ENCODE measurements around the gene PDE4B. TPM values are rescaled to one million over a fixed set of nuclear protein-coding genes. Genes with fewer than 3 reads are reported as not detected.

PDE4B gene
- total and polyA plus RNA-seq, 9 donors, result 1.7 to 8.2 (median 5.1) TPM

- Histone ChIP-seq H3K27me3 (no peaks in the 10 kb centered on the region), H3K4me3 (no peak overlapping the region), H3K36me3 (no peaks in the 10 kb centered on the region), H3K9me3 (no peaks in the 10 kb centered on the region), H3K4me1 (ENCODE audit: insufficient read depth) (no peaks in the 10 kb centered on the region), H3K27ac (no peak overlapping the region)
- no peak for DNase-seq
- intact Hi-C loops (cut with DNase I), result loop anchor here in 1 of 4 donors (1.0 kb wide), 1 partner anchor 12 kb away; no protein-coding TSS in a partner anchor
- no peak for TF ChIP-seq POLR2A (IDR thresholded peaks at IDR 0.05)
- 78 to 97% (median 83%) methylated on average over 1 of the region's 1 CpG for whole genome bisulfite sequencing, 3 donors
These were observed 510.1 kb downstream of the PDE4B start for GRCh38 chr1:66302815-66303214.

DNA sequence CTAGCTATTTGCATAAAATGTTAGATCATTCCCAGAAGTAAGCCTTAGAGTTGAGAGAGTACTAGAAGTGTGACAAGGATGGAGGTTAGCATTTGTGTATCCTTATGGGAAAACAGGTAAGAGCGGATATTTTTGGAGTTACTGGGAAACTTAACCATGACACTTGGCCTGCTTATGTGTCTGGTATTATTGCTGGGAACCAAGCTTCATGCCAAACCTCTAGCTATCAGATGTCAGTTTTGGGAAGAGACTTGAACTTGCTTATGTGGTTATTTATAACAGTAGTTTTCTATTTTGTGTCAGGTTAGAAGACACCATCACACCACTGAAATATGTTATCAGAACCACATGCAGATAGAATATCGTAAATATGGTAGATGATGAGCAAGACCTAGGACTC is 511.0 kb downstream of the PDE4B start:
- Histone ChIP-seq H3K9me3 (no peaks in the 10 kb centered on the region), H3K4me3 (no peak overlapping the region), H3K36me3 (no peaks in the 10 kb centered on the region), H3K27ac (no peak overlapping the region), H3K27me3 (no peaks in the 10 kb centered on the region), H3K4me1 (ENCODE audit: insufficient read depth) (no peaks in the 10 kb centered on the region)
- TF ChIP-seq POLR2A (IDR thresholded peaks at IDR 0.05) (no peak), CTCF (IDR thresholded peaks at IDR 0.05) (no peak), EP300 (IDR thresholded peaks at IDR 0.05) (no peak)
- WGBS, 3 donors, result 94 to 98% (median 94%) methylated on average over 2 of the region's 2 CpGs
- intact Hi-C loops (cut with DNase I), result no loop called here
- DNase-seq, result no peak

DNA sequence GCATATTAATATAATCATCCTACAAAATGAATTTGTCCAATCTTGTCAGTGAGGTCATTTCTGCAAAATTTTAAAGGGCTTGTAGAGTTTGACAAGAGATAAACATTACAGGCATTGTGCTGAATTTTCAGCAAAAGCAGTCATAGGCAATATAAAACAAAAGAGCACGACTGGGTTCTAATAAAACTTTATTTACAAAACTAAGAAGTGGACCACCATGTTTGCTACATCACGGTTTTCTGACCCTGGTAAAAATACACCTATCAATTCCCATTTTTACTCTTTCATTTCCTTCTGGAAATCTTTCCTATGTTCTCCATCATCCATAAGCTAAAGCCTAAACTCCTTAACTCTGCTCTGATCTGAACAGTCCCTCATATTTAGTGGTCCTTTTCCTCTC is 511.4 kb downstream of the PDE4B start:
- Histone ChIP-seq H3K27ac (no peak overlapping the region), H3K36me3 (no peaks in the 10 kb centered on the region), H3K4me1 (ENCODE audit: insufficient read depth) (no peaks in the 10 kb centered on the region), H3K9me3 (no peaks in the 10 kb centered on the region), H3K27me3 (no peaks in the 10 kb centered on the region), H3K4me3 (no peak overlapping the region)
- WGBS, 3 donors, result 85 to 91% (median 90%) methylated on average over 2 of the region's 2 CpGs
- intact Hi-C loops (cut with DNase I), result no loop called here
- TF ChIP-seq CTCF (IDR thresholded peaks at IDR 0.05), result no peak
- no peak for TF ChIP-seq POLR2A (IDR thresholded peaks at IDR 0.05)
- no peak for TF ChIP-seq EP300 (IDR thresholded peaks at IDR 0.05)
- no peak for DNase-seq

- no peak for TF ChIP-seq POLR2A (IDR thresholded peaks at IDR 0.05)
- TF ChIP-seq EP300 (IDR thresholded peaks at IDR 0.05), result no peak
- no peak for TF ChIP-seq CTCF (IDR thresholded peaks at IDR 0.05)
- Histone ChIP-seq H3K27ac (no peak overlapping the region), H3K4me1 (ENCODE audit: insufficient read depth) (no peaks in the 10 kb centered on the region), H3K27me3 (no peaks in the 10 kb centered on the region), H3K9me3 (no peaks in the 10 kb centered on the region), H3K4me3 (no peak overlapping the region), H3K36me3 (no peaks in the 10 kb centered on the region)
- intact Hi-C loops (cut with DNase I), result no loop called here
- no peak for DNase-seq
- 88 to 93% (median 89%) methylated on average over 4 of the region's 4 CpGs for WGBS, 3 donors
These were observed 513.2 kb downstream of the PDE4B start for GRCh38 chr1:66305927-66306326.

GRCh38 chr1:66309006-66309741 is 516.5 kb downstream of the PDE4B start:
- Histone ChIP-seq H3K4me3 (no peak overlapping the region), H3K9me3 (no peaks in the 10 kb centered on the region), H3K27me3 (no peaks in the 10 kb centered on the region), H3K27ac (no peak overlapping the region), H3K4me1 (ENCODE audit: insufficient read depth) (no peaks in the 10 kb centered on the region), H3K36me3 (no peaks in the 10 kb centered on the region)
- no peak for TF ChIP-seq CTCF (IDR thresholded peaks at IDR 0.05)
- WGBS, 3 donors, result 90 to 95% (median 92%) methylated on average over 5 of the region's 5 CpGs
- intact Hi-C loops (cut with DNase I), result no loop called here
- DNase-seq, result no peak
